Astrocyte of the spinal cord (primary cell): ENCODE data around the gene PRRC1.

ENCODE experiments used
- DNase-seq: peaks from one replicate; pipeline ENCODE4 v3.0.0; 2011; ENCODE audit warnings: low read depth, low spot score
- H3K4me3 ChIP-seq: 2 replicates; pipeline ENCODE4 v1.5.1; 2011; ENCODE audit warnings: low read depth, mild to moderate bottlenecking, low read length, moderate library complexity
- in situ Hi-C: cut with HindIII; loops from 2 replicates; pipeline ENCODE4 v1.10.0; 2017; ENCODE audit warnings: low sequenced_read_pairs
- TF ChIP-seq, protein P1 (sequence below): IDR thresholded peaks from 2 replicates; pipeline ENCODE4 v1.5.1; 2012; ENCODE audit warnings: low read depth, mild to moderate bottlenecking, low read length, inconsistent platforms

PRRC1 gene

DNA sequence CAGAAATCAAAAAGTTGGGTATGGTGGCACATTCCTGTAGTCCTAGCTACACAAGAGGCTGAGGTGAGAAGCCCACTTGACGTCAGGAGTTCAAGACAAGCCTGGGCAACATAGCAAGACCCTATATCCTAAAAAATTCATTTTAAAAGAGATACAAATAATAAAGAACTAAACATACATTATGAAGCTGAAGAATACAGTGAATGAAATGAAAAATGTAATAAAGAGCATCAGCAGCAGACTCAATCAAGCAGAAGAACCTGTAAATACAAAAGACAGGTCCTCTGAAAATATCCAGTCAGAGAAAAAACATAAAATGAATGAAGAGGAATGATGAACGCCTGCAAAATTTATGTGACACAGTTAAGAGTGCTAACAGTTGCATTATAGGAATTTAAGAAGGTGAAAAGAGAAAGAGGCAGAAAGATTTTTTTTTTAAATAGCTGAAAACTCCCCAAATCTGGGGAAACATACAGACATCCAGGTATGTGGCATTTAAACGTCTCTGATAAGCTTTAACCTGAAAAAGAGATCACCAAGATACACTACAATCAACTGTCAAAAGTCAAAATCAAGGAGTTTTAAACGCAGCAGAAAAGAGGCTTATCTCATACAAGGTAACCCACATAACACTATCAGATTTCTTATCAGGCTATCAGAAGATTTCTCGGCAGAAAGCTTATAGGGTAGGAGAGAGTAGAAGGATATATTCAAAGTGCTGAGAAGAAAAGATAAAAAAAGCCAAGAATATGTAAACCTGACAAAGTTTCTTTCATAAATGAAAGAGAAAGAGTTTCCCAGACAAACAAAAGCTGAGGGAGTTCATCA, 57.6 kb downstream of the PRRC1 start:
- TF ChIP-seq, protein P1, sequence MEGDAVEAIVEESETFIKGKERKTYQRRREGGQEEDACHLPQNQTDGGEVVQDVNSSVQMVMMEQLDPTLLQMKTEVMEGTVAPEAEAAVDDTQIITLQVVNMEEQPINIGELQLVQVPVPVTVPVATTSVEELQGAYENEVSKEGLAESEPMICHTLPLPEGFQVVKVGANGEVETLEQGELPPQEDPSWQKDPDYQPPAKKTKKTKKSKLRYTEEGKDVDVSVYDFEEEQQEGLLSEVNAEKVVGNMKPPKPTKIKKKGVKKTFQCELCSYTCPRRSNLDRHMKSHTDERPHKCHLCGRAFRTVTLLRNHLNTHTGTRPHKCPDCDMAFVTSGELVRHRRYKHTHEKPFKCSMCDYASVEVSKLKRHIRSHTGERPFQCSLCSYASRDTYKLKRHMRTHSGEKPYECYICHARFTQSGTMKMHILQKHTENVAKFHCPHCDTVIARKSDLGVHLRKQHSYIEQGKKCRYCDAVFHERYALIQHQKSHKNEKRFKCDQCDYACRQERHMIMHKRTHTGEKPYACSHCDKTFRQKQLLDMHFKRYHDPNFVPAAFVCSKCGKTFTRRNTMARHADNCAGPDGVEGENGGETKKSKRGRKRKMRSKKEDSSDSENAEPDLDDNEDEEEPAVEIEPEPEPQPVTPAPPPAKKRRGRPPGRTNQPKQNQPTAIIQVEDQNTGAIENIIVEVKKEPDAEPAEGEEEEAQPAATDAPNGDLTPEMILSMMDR: no peak
- in situ Hi-C loops: no loop called here
- no peak for DNase-seq

GRCh38 chr5:127577458-127577857, 60.0 kb downstream of the PRRC1 start:
- TF ChIP-seq, protein P1: no peak
- H3K4me3 ChIP-seq: no peak overlapping the region
- DNase-seq: peak; percentile 13
- in situ Hi-C loops: no loop called here

More for the DNA sequence above, 57.6 kb downstream of the PRRC1 start:
- no peak overlapping the region for H3K4me3 ChIP-seq

DNA sequence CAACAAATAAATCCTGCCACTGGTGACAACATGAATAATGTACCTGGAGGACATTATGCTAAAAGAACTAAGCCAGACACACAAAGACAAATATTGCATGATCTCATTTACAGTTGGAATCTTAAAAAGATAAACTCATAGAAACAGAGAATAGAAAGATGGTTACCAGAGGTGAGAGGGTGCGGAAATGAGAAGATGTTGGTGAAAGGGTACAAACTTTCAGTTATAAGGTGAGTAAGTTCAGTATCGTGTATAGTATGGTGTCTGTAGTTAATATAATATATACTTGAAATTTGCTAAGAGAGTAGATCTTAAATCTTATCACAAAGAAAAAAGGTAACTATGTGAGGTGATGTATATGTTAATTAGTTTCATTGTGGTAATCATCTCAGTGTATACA, 63.3 kb downstream of the PRRC1 start:
- in situ Hi-C loops: no loop called here
- H3K4me3 ChIP-seq: no peak overlapping the region
- DNase-seq: no peak
- TF ChIP-seq, protein P1: no peak

GRCh38 chr5:127581450-127581849, 64.0 kb downstream of the PRRC1 start:
- TF ChIP-seq, protein P1: no peak

DNA sequence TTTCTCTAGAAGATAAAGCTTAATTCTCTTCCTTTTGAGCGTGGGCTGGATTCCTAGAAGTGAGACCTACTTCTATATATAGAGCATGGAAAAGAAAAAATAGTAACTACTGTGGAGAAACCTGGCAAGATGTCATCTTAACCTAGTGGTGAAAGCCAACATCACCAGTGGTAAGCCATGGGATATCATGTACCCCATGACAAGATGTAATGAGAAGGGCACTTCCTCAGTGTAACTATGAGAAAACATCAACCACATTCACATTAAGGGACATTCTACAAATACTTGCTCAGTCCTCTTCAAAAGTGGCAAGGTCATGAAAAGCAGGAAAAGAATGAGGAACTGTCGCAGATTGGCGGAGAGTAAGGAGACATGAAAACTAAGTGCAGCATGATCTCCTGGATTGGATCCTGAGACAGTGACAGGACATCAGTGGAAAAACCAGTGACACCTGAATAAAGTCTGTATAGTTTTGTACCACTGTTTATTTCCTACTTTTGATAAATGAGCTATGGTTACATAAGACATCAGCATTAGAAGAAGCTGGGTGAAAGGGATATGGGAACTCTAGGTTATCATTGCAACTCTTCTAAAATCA, 65.4 kb downstream of the PRRC1 start:
- no peak overlapping the region for H3K4me3 ChIP-seq
- TF ChIP-seq, protein P1: no peak
- in situ Hi-C loops: no loop called here
- peak; percentile 7 for DNase-seq

More at GRCh38 chr5:127581450-127581849, 64.0 kb downstream of the PRRC1 start:
- in situ Hi-C loops: no loop called here
- DNase-seq: no peak
- no peak overlapping the region for H3K4me3 ChIP-seq

- TF ChIP-seq, protein P1: no peak
- in situ Hi-C loops: no loop called here
- DNase-seq: no peak
- H3K4me3 ChIP-seq: no peak overlapping the region
These were observed 66.4 kb downstream of the PRRC1 start for GRCh38 chr5:127583866-127584265.
